Ramos (cell line): ENCODE measurements around the gene FANCC.
"Not testable (repeated sequence)": the region's sequence is repeated elsewhere in the genome, so short reads cannot be mapped to it uniquely, and the experiment has no call there.

ENCODE experiments used
- in situ Hi-C: fragments of 300-500 bp; cut with MboI; formaldehyde crosslinking; loops from one replicate; pipeline ENCODE4 v1.14.3; 2022; ENCODE audit warnings: low sequenced_read_pairs; ENCODE audit not compliant: unreplicated experiment

The FANCC gene

GRCh38 chr9:95332860-95333259, 15.4 kb upstream of the FANCC start:
- in situ Hi-C loops, result no loop called here

GRCh38 chr9:95330720-95331404, 13.4 kb upstream of the FANCC start:
- in situ Hi-C loops, result no loop called here

- in situ Hi-C loops, result not testable (repeated sequence)
Measured at GRCh38 chr9:95329061-95329460, 11.6 kb upstream of the FANCC start.

GRCh38 chr9:95327239-95327865, 9.8 kb upstream of the FANCC start:
- in situ Hi-C loops, result no loop called here

GRCh38 chr9:95325221-95325620, 7.7 kb upstream of the FANCC start:
- in situ Hi-C loops, result no loop called here

GRCh38 chr9:95317893-95318211, 343 bp upstream of the FANCC start:
- in situ Hi-C loops, result loop anchor here (10.0 kb wide), 1 partner anchor 197 kb away; the partner anchor contains the start of gene PTCH1

- in situ Hi-C loops, result loop anchor here (10.0 kb wide), 1 partner anchor 198 kb away; the partner anchor contains the start of gene PTCH1
Measured at GRCh38 chr9:95316794-95317118, 753 bp downstream of the FANCC start.

- in situ Hi-C loops, result loop anchor here (10.0 kb wide), 1 partner anchor 199 kb away; the partner anchor contains the start of gene PTCH1
Measured at GRCh38 chr9:95316274-95316673, 1.2 kb downstream of the FANCC start.

GRCh38 chr9:95315108-95315746, 2.3 kb downstream of the FANCC start:
- in situ Hi-C loops, result loop anchor here (10.0 kb wide), 1 partner anchor 200 kb away; the partner anchor contains the start of gene PTCH1

GRCh38 chr9:95313010-95313498, 4.5 kb downstream of the FANCC start:
- in situ Hi-C loops, result loop anchor here (10.0 kb wide), 1 partner anchor 202 kb away; the partner anchor contains the start of gene PTCH1

GRCh38 chr9:95311961-95312360, 5.5 kb downstream of the FANCC start:
- in situ Hi-C loops, result loop anchor here (10.0 kb wide), 1 partner anchor 203 kb away; the partner anchor contains the start of gene PTCH1

GRCh38 chr9:95307538-95307937, 10.0 kb downstream of the FANCC start:
- in situ Hi-C loops, result no loop called here

GRCh38 chr9:95306819-95307218, 10.7 kb downstream of the FANCC start:
- in situ Hi-C loops, result no loop called here

GRCh38 chr9:95305770-95306492, 11.6 kb downstream of the FANCC start:
- in situ Hi-C loops, result no loop called here

- in situ Hi-C loops, result no loop called here
Measured at GRCh38 chr9:95302479-95302878, 15.0 kb downstream of the FANCC start.

- in situ Hi-C loops, result no loop called here
Measured at GRCh38 chr9:95297760-95298159, 19.7 kb downstream of the FANCC start.

GRCh38 chr9:95297316-95297715, 20.2 kb downstream of the FANCC start:
- in situ Hi-C loops, result no loop called here

GRCh38 chr9:95296761-95297160, 20.7 kb downstream of the FANCC start:
- in situ Hi-C loops, result no loop called here

- in situ Hi-C loops, result not testable (repeated sequence)
Measured at GRCh38 chr9:95293296-95293695, 24.2 kb downstream of the FANCC start.

GRCh38 chr9:95292226-95292625, 25.3 kb downstream of the FANCC start:
- in situ Hi-C loops, result no loop called here

GRCh38 chr9:95286151-95286550, 31.4 kb downstream of the FANCC start:
- in situ Hi-C loops, result no loop called here
